ENCODE results near the gene SMC5.

SMC5 gene

DNA sequence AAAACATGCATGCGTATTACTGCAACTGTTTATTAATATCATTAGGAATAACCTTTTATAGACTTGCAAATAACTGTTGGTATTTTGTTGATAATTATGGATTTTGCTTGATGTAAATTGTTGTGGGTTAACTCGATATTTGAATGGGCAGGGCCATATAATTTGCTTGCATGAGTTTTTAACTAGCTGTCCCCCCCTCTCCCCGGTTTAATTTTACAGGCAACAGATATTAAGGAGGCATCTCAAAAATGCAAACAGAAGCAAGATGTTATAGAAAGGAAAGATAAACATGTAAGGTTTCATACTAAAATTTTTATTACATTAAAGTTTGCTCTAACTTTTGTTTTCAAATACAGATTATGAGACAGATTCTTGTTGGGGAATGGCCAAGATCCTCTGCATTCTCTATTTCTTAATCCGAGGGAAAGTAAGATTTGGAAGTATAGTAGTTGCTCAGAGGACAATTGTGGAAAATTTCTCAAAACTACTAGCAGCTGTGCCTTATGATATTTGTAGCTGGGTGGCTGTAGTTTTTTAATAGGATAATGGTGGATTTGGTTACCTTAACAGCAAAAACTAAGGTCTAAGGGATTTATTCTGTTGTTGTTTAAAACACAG is 27.3 kb downstream of the SMC5 start:
- H3K4me3 ChIP-seq (replicated peaks; ENCODE audit: low read depth, low read length) = no peak overlapping the region
- TF ChIP-seq, protein P1, sequence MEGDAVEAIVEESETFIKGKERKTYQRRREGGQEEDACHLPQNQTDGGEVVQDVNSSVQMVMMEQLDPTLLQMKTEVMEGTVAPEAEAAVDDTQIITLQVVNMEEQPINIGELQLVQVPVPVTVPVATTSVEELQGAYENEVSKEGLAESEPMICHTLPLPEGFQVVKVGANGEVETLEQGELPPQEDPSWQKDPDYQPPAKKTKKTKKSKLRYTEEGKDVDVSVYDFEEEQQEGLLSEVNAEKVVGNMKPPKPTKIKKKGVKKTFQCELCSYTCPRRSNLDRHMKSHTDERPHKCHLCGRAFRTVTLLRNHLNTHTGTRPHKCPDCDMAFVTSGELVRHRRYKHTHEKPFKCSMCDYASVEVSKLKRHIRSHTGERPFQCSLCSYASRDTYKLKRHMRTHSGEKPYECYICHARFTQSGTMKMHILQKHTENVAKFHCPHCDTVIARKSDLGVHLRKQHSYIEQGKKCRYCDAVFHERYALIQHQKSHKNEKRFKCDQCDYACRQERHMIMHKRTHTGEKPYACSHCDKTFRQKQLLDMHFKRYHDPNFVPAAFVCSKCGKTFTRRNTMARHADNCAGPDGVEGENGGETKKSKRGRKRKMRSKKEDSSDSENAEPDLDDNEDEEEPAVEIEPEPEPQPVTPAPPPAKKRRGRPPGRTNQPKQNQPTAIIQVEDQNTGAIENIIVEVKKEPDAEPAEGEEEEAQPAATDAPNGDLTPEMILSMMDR (IDR thresholded peaks at IDR 0.05; ENCODE audit: low read depth, low read length, missing control alignments) = no peak
- no peak for DNase-seq (ENCODE audit: extremely low read depth, low read depth)

- TF ChIP-seq, protein P1 (IDR thresholded peaks at IDR 0.05; ENCODE audit: low read depth, low read length, missing control alignments) = no peak
- H3K4me3 ChIP-seq (replicated peaks; ENCODE audit: low read depth, low read length) = no peak overlapping the region
- DNase-seq (ENCODE audit: extremely low read depth, low read depth) = no peak
Observed at GRCh38 chr9:70290626-70291025, 31.8 kb downstream of the SMC5 start.

- no peak overlapping the region for H3K4me3 ChIP-seq (replicated peaks; ENCODE audit: low read depth, low read length)
- no peak for DNase-seq (ENCODE audit: extremely low read depth, low read depth)
- TF ChIP-seq, protein P1 (IDR thresholded peaks at IDR 0.05; ENCODE audit: low read depth, low read length, missing control alignments) = no peak
Observed at GRCh38 chr9:70291446-70291845, 32.7 kb downstream of the SMC5 start.

DNA sequence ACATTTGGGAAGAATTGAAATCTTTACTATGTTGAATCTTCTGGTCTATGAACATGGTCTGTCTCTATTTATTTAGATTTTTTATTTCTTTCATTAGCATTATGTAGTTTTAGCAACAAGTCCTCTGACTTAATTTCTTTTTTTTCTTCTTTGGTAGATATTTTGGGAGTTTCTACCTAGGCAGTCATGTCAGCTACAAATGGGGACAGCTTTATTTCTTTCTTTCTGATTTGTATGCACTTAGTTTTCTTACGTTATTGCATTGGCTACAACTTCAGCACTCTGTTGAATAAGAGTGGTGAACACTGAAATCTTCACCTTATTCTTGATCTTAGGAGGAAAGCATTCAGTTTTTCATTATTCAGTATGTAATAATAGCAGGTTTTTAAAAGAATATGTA is 33.5 kb downstream of the SMC5 start:
- TF ChIP-seq, protein P1 (IDR thresholded peaks at IDR 0.05; ENCODE audit: low read depth, low read length, missing control alignments) = no peak
- no peak for DNase-seq (ENCODE audit: extremely low read depth, low read depth)
- no peak overlapping the region for H3K4me3 ChIP-seq (replicated peaks; ENCODE audit: low read depth, low read length)

GRCh38 chr9:70293214-70293613 is 34.4 kb downstream of the SMC5 start:
- TF ChIP-seq, protein P1 (IDR thresholded peaks at IDR 0.05; ENCODE audit: low read depth, low read length, missing control alignments) = no peak
- no peak for DNase-seq (ENCODE audit: extremely low read depth, low read depth)
- no peak overlapping the region for H3K4me3 ChIP-seq (replicated peaks; ENCODE audit: low read depth, low read length)

- H3K4me3 ChIP-seq (replicated peaks; ENCODE audit: low read depth, low read length) = no peak overlapping the region
- TF ChIP-seq, protein P1 (IDR thresholded peaks at IDR 0.05; ENCODE audit: low read depth, low read length, missing control alignments) = no peak
- DNase-seq (ENCODE audit: extremely low read depth, low read depth) = no peak
Observed at GRCh38 chr9:70297141-70297540, 38.4 kb downstream of the SMC5 start.

DNA sequence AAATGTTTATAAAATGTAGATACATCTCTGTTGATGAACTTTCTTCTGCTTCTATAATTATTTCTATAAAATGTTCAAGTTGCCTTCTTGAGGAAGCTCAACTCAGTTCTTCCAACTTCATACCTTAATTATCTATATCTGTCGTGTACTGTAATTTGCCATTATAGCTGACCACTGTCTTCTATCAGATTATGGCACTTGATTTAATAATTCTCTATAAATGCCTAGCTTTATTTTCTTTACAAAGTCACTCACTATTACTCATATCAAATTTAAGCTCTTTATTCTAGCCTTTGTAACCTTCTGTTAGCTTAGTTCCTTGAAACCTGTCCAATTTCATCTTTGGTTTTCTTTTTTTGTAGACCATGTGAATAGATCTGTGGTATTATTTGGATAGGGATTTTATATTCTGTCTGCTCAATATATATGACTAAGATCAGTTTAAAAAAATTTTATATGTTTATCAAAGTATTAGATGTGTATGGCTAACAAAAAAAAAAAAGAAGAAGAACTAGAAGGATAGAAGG is 39.5 kb downstream of the SMC5 start:
- DNase-seq (ENCODE audit: extremely low read depth, low read depth) = no peak
- TF ChIP-seq, protein P1 (IDR thresholded peaks at IDR 0.05; ENCODE audit: low read depth, low read length, missing control alignments) = no peak
- H3K4me3 ChIP-seq (replicated peaks; ENCODE audit: low read depth, low read length) = no peak overlapping the region

Data from HFF-Myc (cell line).